ENCODE results near the gene BAIAP2L2. TPM values are rescaled to one million over a fixed set of nuclear protein-coding genes. Genes with fewer than 3 reads are reported as not detected.

Gene BAIAP2L2
- total and polyA plus RNA-seq, 10 of the 15 experiments (the other 5 are each of a cell fraction or from before 2014, with no cell fraction given), result 0.08 to 0.38 (median 0.14) TPM; not detected in 6

GRCh38 chr22:38065539-38065938 lies 44.9 kb downstream of the BAIAP2L2 start (continued):
- TF ChIP-seq, protein P1, sequence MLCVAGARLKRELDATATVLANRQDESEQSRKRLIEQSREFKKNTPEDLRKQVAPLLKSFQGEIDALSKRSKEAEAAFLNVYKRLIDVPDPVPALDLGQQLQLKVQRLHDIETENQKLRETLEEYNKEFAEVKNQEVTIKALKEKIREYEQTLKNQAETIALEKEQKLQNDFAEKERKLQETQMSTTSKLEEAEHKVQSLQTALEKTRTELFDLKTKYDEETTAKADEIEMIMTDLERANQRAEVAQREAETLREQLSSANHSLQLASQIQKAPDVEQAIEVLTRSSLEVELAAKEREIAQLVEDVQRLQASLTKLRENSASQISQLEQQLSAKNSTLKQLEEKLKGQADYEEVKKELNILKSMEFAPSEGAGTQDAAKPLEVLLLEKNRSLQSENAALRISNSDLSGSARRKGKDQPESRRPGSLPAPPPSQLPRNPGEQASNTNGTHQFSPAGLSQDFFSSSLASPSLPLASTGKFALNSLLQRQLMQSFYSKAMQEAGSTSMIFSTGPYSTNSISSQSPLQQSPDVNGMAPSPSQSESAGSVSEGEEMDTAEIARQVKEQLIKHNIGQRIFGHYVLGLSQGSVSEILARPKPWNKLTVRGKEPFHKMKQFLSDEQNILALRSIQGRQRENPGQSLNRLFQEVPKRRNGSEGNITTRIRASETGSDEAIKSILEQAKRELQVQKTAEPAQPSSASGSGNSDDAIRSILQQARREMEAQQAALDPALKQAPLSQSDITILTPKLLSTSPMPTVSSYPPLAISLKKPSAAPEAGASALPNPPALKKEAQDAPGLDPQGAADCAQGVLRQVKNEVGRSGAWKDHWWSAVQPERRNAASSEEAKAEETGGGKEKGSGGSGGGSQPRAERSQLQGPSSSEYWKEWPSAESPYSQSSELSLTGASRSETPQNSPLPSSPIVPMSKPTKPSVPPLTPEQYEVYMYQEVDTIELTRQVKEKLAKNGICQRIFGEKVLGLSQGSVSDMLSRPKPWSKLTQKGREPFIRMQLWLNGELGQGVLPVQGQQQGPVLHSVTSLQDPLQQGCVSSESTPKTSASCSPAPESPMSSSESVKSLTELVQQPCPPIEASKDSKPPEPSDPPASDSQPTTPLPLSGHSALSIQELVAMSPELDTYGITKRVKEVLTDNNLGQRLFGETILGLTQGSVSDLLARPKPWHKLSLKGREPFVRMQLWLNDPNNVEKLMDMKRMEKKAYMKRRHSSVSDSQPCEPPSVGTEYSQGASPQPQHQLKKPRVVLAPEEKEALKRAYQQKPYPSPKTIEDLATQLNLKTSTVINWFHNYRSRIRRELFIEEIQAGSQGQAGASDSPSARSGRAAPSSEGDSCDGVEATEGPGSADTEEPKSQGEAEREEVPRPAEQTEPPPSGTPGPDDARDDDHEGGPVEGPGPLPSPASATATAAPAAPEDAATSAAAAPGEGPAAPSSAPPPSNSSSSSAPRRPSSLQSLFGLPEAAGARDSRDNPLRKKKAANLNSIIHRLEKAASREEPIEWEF (IDR thresholded peaks at IDR 0.05; ENCODE audit: insufficient replicate concordance, low read depth, low read length), result no peak

DNA sequence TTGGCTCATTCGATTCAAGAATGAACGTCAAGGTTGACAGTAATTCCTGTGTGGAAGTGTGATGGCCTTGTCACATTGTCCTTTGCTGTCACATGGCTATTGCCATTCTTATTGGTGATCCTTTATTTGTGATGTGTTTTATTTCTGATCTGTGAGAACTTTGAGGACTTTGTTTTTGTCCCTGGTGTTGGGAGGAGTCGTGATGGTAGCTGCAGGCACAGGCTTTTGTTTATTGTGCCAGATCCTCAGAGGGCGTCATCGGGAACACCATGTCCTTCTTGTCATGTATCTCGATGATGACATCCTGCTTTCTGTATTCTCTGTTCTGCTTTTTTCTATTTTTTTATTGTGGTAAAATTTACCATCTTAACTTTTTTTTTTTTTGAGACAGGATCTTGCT lies 47.7 kb downstream of the BAIAP2L2 start:
- no peak overlapping the region for H3K9ac ChIP-seq (ENCODE audit: control insufficient read depth, insufficient read depth, low read length)
- no peak overlapping the region for H2AFZ ChIP-seq (ENCODE audit: control insufficient read depth, low read depth, low read length)
- in situ Hi-C loops (cut with MboI) (no loop called here), intact Hi-C loops (cut with micrococcal nuclease; ENCODE audit: unreplicated experiment) (no loop called here)
- 66% methylated on average over 6 of the region's 6 CpGs for WGBS (ENCODE audit: insufficient coverage, insufficient replicate concordance, low lambda C conversion rate, missing lambda C conversion rate)
- DNase-seq (ENCODE audit: low read depth, low spot score), result no peak
- ATAC-seq, result no peak
- ChIA-PET RAD21 (ENCODE audit: unreplicated experiment) (no interaction called here), POLR2A (no interaction called here), CTCF (interaction anchor here (1.9 kb wide), 1 partner anchor 10 kb away, joined by 8 read pairs; no protein-coding TSS in a partner anchor), SMC1A (ENCODE audit: uncharacterized antibody, unreplicated experiment) (no interaction called here)
- H3K9me3 ChIP-seq (replicated peaks; ENCODE audit: control insufficient read depth, insufficient read depth, low read length), result no peaks in the 10 kb centered on the region
- H3K27me3 ChIP-seq (replicated peaks in 1 of 2; ENCODE audit: control insufficient read depth in 2 of 2, insufficient read depth in 2 of 2, low read length in 1 of 2), result no peaks in the 10 kb centered on the region
- no peak overlapping the region for H3K4me2 ChIP-seq (ENCODE audit: control insufficient read depth, insufficient read depth)
- FAIRE-seq, result no peak
- TF ChIP-seq PML (IDR thresholded peaks at IDR 0.05; ENCODE audit: low read length) (no peak), SPI1 (IDR thresholded peaks at IDR 0.05; ENCODE audit: borderline replicate concordance, insufficient read depth, low read depth, low read length) (peak; percentile 36; the same call in 1 of the 2 replicates), ZNF384 (IDR thresholded peaks at IDR 0.05; ENCODE audit: borderline replicate concordance, low read depth, low read length) (no peak)
- 0 out of 2 replicates have a peak, but pooled peaks cover 2% of the 10 kb centered on the region for H3K4me1 ChIP-seq (ENCODE audit: control insufficient read depth, insufficient read depth, low read length)
- H3K4me3 ChIP-seq, result no peak overlapping the region
- no peak overlapping the region for H3K27ac ChIP-seq (ENCODE audit: control insufficient read depth, insufficient read depth)
- no peaks in the 10 kb centered on the region for H4K20me1 ChIP-seq (ENCODE audit: control insufficient read depth, insufficient read depth)
- no peaks in the 10 kb centered on the region; a peak in 2 of 4 replicates for H3K36me3 ChIP-seq (ENCODE audit: control insufficient read depth in 2 of 2, insufficient read depth in 2 of 2, low read length in 1 of 2)
- no peaks in the 10 kb centered on the region for H3K79me2 ChIP-seq (ENCODE audit: control insufficient read depth, insufficient read depth, low read length)
- no TSS peak for BruUV-seq (replicated peaks)

Measured in GM12878 (cell line).